Adrenal gland (tissue), 5 donors: Measurements from ENCODE around the gene DDC.

Experiments used
- POLR2A ChIP-seq, 2 donors: fragments of 450-650 bp; IDR thresholded peaks; one replicate each; pipeline ENCODE4 v1.6.1; 2017; ENCODE audit warnings: antibody characterized with exemption in 2 of 2, mild to moderate bottlenecking in 2 of 2, moderate library complexity in 1 of 2
- TF ChIP-seq, protein P1 (sequence below), 6 experiments: fragments of 450-650 bp in 4 of 6; fragments of 200-600 bp in 2 of 6; sonication (generic) in 1 of 6; IDR thresholded peaks; 1 replicate in 5 of 6; 2 replicates in 1 of 6; pipeline versions ENCODE4 v1.5.1 to v1.8.0; 2016 to 2021; ENCODE audit warnings: antibody characterized with exemption in 6 of 6, mild to moderate bottlenecking in 2 of 6, moderate library complexity in 1 of 6
- donor health status: DM: no; HTN: no; CAD: no.

DNA sequence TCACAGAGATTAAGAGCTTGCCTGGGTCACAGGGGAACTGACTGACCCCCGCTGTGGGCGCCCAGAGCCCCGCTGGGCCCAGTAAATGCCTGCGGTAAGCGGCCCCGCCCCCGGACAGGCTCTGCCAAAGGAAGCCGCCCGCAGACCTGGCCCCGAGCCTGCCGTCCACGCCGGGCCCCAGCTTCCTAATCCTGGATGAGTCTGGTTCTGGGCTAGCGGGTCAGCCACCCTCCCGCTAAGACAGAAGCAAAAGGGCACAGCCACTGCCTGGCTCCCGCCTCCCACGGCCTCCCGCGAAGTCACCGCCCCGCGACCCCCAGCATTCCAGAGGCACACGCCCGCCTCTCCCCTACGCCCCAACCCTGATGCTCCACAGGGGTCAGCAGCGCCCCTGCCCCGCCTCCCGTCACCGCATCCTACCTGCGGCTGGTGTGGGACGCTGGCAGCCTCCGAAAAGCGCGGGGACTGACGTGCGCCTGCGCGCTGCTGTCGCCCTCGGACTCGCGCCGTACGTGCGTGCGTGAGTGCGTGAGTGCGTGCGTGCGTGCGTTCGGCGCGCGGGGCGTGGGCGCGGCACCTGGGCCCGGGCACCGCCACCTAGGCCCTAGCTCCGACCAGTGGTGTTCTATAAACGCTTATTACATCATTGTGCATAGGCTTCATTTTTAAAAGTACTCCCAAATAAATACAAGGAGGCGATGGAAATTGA is 115.2 kb downstream of the DDC start, which contains the start of gene FIGNL1:
- TF ChIP-seq, protein P1, sequence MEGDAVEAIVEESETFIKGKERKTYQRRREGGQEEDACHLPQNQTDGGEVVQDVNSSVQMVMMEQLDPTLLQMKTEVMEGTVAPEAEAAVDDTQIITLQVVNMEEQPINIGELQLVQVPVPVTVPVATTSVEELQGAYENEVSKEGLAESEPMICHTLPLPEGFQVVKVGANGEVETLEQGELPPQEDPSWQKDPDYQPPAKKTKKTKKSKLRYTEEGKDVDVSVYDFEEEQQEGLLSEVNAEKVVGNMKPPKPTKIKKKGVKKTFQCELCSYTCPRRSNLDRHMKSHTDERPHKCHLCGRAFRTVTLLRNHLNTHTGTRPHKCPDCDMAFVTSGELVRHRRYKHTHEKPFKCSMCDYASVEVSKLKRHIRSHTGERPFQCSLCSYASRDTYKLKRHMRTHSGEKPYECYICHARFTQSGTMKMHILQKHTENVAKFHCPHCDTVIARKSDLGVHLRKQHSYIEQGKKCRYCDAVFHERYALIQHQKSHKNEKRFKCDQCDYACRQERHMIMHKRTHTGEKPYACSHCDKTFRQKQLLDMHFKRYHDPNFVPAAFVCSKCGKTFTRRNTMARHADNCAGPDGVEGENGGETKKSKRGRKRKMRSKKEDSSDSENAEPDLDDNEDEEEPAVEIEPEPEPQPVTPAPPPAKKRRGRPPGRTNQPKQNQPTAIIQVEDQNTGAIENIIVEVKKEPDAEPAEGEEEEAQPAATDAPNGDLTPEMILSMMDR (IDR thresholded peaks at IDR 0.05), result no peak
- TF ChIP-seq POLR2A (IDR thresholded peaks at IDR 0.05), result peak; percentile 17 to 38
